Right cardiac atrium (tissue), 5 donors: ENCODE data around the gene SERHL2. TPM values are rescaled to one million over a fixed set of nuclear protein-coding genes. Genes with fewer than 3 reads are reported as not detected.
"Not testable (repeated sequence)": the region's sequence is repeated elsewhere in the genome, so short reads cannot be mapped to it uniquely, and the experiment has no call there.

Experiments used
- ATAC-seq, 2 donors: fragments of 200-7000 bp; cut with Tn5 transposase; one replicate each; pipeline versions ENCODE4 v1.8.0 to v1.9.1; 2020; ENCODE audit warnings: moderate library complexity in 2 of 2, mild to moderate bottlenecking in 1 of 2
- DNase-seq, 3 donors: peaks; one replicate each; pipeline ENCODE4 v3.0.0-alpha.2; 2020
- H3K27ac ChIP-seq: one replicate; pipeline ENCODE4 v1.5.1; 2013; ENCODE audit warnings: mild to moderate bottlenecking, low read length, control low read depth, moderate library complexity
- H3K27me3 ChIP-seq: one replicate; pipeline ENCODE4 v1.6.1; 2013; ENCODE audit not compliant: control insufficient read depth, insufficient read depth
- H3K4me1 ChIP-seq: one replicate; pipeline ENCODE4 v1.6.1; 2013; ENCODE audit warnings: low read length; ENCODE audit not compliant: control insufficient read depth, insufficient read depth
- H3K4me3 ChIP-seq: one replicate; pipeline ENCODE4 v1.5.1; 2013; ENCODE audit warnings: low read length, control low read depth
- H3K9me3 ChIP-seq: one replicate; pipeline ENCODE4 v1.6.1; 2013; ENCODE audit warnings: low read length; ENCODE audit not compliant: control insufficient read depth
- WGBS: extraction: QIAGEN DNeasy Blood & Tissue Kit; methylation state at CpG from one replicate; pipeline ENCODE4 v1.1.7; 2013; 5-methylcytosine and 5-hydroxymethylcytosine counted together
- intact Hi-C, 4 donors: fragments of 100-400 bp; cut with DNase I; formaldehyde crosslinking; loops; one replicate each; pipeline versions ENCODE4 v1.11.0 to v1.14.0; 2022 to 2023
- polyA plus RNA-seq: library from polyadenylated mRNA; stranded (reverse); fragments of 200-250 nt; gene quantifications from one replicate; pipeline ENCODE4 v1.2.3, GENCODE V29; 2013
- total RNA-seq, 4 donors: library from RNA; stranded (reverse); fragmentation: NEBNext Ultra II Directional; extraction: Animal tissue kit (Norgen Biotek cat#: 25700); gene quantifications; one replicate each; pipeline ENCODE4 v1.2.1, GENCODE V29; 2021
- donor health status: healthy with polysubstance abuse.
- donor health status: DM: no; HTN: yes; CAD: no.
- donor health status: DM: no; HTN: no; CAD: no.
- donor health status: DM: no; HTN: yes; CAD: no; lungs with severe emphysema.
- donor health status: DM: yes; HTN: yes; CAD: no.

The SERHL2 gene
- total and polyA plus RNA-seq, 5 donors: 3.3 to 5.0 (median 4.8) TPM

DNA sequence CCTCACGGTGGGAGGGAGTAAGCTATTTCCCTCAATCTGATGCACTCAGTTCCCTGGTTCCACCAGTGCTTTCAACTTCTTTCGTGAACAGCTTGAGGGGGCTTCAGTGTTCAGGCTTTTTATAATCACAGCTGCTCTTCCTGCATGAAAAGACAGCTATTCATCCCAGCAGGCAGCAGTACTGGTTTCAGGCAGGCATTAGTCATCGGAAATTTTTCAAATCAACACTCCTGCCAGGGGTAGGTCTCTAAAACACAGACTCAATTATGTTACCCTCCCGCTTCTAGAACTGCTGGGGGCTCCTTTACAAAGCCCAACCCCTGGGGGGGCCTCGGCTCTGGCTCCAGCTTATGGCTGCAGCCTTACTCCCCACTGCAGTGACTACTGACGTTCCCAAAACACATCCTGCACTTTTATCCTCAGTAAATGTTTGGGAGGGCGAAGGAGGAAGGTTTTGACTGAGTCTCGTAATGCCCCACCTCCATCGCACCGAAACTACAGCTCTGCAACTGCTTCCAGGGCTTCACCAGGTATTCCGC lies 55.1 kb downstream of the SERHL2 start:
- ATAC-seq: peak; percentile 35 to 52
- 53% methylated on average over 11 of the region's 11 CpGs for whole genome bisulfite sequencing
- Histone ChIP-seq H3K27me3 (no peaks in the 10 kb centered on the region), H3K4me1 (peaks cover 20% of the 10 kb centered on the region), H3K27ac (peak overlapping the region; percentile 72), H3K4me3 (no peak overlapping the region), H3K9me3 (no peaks in the 10 kb centered on the region)
- intact Hi-C loops: no loop called here
- DNase-seq: peak in 1 of 3 donors; percentile 58

- H3K27me3 ChIP-seq: no peaks in the 10 kb centered on the region
- 47% methylated on average over 5 of the region's 5 CpGs for WGBS
- intact Hi-C loops: no loop called here
- H3K9me3 ChIP-seq: no peaks in the 10 kb centered on the region
- H3K27ac ChIP-seq: peak overlapping the region; percentile 51
- no peak overlapping the region for H3K4me3 ChIP-seq
- DNase-seq (no peak), ATAC-seq (no peak)
- peaks cover 20% of the 10 kb centered on the region for H3K4me1 ChIP-seq
Observed at GRCh38 chr22:42610186-42610585, 56.4 kb downstream of the SERHL2 start.

- WGBS: 78% methylated on average over 1 of the region's 1 CpG
- no peak overlapping the region for H3K4me3 ChIP-seq
- DNase-seq (no peak), ATAC-seq (no peak)
- no peak overlapping the region for H3K27ac ChIP-seq
- no peaks in the 10 kb centered on the region for H3K9me3 ChIP-seq
- H3K4me1 ChIP-seq: peaks cover 20% of the 10 kb centered on the region
- intact Hi-C loops: no loop called here
- H3K27me3 ChIP-seq: no peaks in the 10 kb centered on the region
Observed at GRCh38 chr22:42611051-42611450, 57.3 kb downstream of the SERHL2 start.

- Histone ChIP-seq H3K27ac (no peak overlapping the region), H3K4me1 (peaks cover 21% of the 10 kb centered on the region), H3K9me3 (no peaks in the 10 kb centered on the region), H3K27me3 (no peaks in the 10 kb centered on the region), H3K4me3 (no peak overlapping the region)
- DNase-seq (no peak), ATAC-seq (no peak)
- 84% methylated on average over 11 of the region's 11 CpGs for WGBS
- intact Hi-C loops: no loop called here
Observed at GRCh38 chr22:42612336-42612735, 58.6 kb downstream of the SERHL2 start.

- Histone ChIP-seq H3K4me1 (peaks cover 22% of the 10 kb centered on the region), H3K27me3 (no peaks in the 10 kb centered on the region), H3K9me3 (no peaks in the 10 kb centered on the region), H3K27ac (peak overlapping the region; percentile 93), H3K4me3 (peak overlapping the region; percentile 73)
- intact Hi-C loops: no loop called here
- ATAC-seq: no peak
- DNase-seq: no peak
- WGBS: under 1% methylated on average over 10 of the region's 10 CpGs
Observed at GRCh38 chr22:42613872-42614301, 60.1 kb downstream of the SERHL2 start.

- Histone ChIP-seq H3K27me3 (no peaks in the 10 kb centered on the region), H3K4me1 (peaks cover 17% of the 10 kb centered on the region), H3K27ac (peak within 1 kb of the TSS; percentile 100), H3K4me3 (peak within 1 kb of the TSS; percentile 73), H3K9me3 (no peaks in the 10 kb centered on the region)
- intact Hi-C loops: no loop called here
- under 1% methylated on average over 85 of the region's 85 CpGs for WGBS
- ATAC-seq: peak; percentile 87 to 90
- peak; percentile 100 for DNase-seq
Observed at GRCh38 chr22:42614312-42615091, 60.7 kb downstream of the SERHL2 start, which contains the start of gene POLDIP3. Gene POLDIP3, minus strand, starts transcription at chr22:42614883. Its CDS starts 26 bp downstream, at chr22:42614857.

- under 1% methylated on average over 35 of the region's 35 CpGs for WGBS
Observed at GRCh38 chr22:42615092-42615859, 61.5 kb downstream of the SERHL2 start.

DNA sequence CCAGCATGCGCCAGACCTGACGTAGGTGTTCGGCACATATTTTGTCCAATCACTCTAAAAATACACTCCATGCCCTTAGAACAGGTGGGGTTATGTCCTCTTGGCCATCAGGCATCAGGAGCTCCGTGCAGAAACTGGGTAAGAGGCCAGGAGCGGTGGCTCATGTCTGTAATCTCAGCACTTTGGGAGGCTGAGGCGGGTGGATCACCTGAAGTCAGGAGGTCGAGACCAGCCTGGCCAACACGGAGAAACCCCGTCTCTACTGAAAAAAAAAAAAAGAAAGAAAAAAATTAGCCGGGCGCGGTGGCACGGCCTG lies 62.1 kb downstream of the SERHL2 start:
- peaks cover 11% of the 10 kb centered on the region for H3K4me1 ChIP-seq
- DNase-seq: peak in 2 of 3 donors; percentile 50 to 57
- H3K4me3 ChIP-seq: peak overlapping the region; percentile 6
- H3K9me3 ChIP-seq, H3K27me3 ChIP-seq, intact Hi-C loops: not testable (repeated sequence)
- 16% methylated on average over 13 of the region's 13 CpGs for WGBS
- ATAC-seq: peak in 1 of 2 donors; percentile 0
- H3K27ac ChIP-seq: peak overlapping the region; percentile 100

More at GRCh38 chr22:42615092-42615859, 61.5 kb downstream of the SERHL2 start:
- H3K27me3 ChIP-seq: no peaks in the 10 kb centered on the region
- DNase-seq (peak; percentile 90 to 91 (median 91)), ATAC-seq (peak; percentile 79)
- H3K9me3 ChIP-seq: no peaks in the 10 kb centered on the region
- intact Hi-C loops: no loop called here
- H3K4me3 ChIP-seq: peak overlapping the region; percentile 73
- peaks cover 16% of the 10 kb centered on the region for H3K4me1 ChIP-seq
- peak overlapping the region; percentile 100 for H3K27ac ChIP-seq

GRCh38 chr22:42617155-42617983 lies 63.6 kb downstream of the SERHL2 start:
- intact Hi-C loops: no loop called here
- DNase-seq (peak in 2 of 3 donors; percentile 55 to 72), ATAC-seq (no peak)
- 58% methylated on average over 20 of the region's 20 CpGs for WGBS
- H3K4me1 ChIP-seq: peaks cover 8% of the 10 kb centered on the region
- H3K27me3 ChIP-seq: no peaks in the 10 kb centered on the region
- H3K4me3 ChIP-seq: no peak overlapping the region
- H3K9me3 ChIP-seq: no peaks in the 10 kb centered on the region
- peak overlapping the region; percentile 61 for H3K27ac ChIP-seq

DNA sequence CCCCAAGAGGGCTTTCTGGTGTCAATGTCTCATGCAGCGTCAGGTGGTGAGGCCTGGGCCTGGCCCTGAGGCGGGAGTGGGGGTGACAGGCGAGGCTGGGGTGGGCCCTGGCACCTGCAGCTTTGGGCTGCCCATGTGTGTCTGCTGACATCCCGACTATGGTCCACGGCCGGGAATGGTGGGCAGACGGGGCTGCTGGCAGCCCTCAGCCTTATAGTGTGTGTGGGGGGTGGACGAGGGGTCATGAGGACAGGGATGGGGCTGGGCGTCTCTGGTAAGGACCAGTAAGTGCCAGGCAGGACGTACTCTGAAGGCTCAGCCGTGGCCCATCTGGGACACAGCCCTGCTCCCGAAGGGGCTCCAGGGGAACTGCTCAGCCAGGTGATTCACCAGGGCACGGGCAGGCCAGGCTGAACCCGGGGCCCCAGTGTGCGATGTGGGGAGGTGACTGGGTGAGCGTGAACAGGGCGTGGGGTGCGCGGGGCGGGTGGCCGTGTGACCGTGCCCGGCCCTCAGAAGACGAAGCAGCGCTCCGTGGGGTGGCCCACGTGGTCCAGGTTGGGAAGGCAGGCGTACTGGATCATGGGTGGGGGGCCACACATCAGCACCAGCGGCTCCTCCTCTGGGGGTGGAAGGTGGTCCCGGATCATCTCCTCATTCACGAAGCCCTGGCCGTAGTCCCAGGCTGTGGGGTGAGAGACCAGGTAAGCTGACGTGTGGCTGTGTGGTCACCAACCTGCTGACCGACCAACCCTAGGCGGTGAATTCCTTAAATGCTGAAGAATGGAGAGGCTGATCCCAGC lies 65.7 kb downstream of the SERHL2 start:
- Histone ChIP-seq H3K27me3 (no peaks in the 10 kb centered on the region), H3K4me1 (peaks cover 3% of the 10 kb centered on the region), H3K9me3 (no peaks in the 10 kb centered on the region), H3K4me3 (no peak overlapping the region), H3K27ac (no peak overlapping the region)
- ATAC-seq (no peak), DNase-seq (peak in 1 of 3 donors; percentile 70)
- intact Hi-C loops: no loop called here
- WGBS: 92% methylated on average over 35 of the region's 35 CpGs
